ENCODE measurements around the gene PTPRZ1. TPM values are rescaled to one million over a fixed set of nuclear protein-coding genes. Genes with fewer than 3 reads are reported as not detected.

PTPRZ1 gene
- polyA plus RNA-seq, 1 of the 3 experiments (the other 2 are of a cell fraction): not detected

DNA sequence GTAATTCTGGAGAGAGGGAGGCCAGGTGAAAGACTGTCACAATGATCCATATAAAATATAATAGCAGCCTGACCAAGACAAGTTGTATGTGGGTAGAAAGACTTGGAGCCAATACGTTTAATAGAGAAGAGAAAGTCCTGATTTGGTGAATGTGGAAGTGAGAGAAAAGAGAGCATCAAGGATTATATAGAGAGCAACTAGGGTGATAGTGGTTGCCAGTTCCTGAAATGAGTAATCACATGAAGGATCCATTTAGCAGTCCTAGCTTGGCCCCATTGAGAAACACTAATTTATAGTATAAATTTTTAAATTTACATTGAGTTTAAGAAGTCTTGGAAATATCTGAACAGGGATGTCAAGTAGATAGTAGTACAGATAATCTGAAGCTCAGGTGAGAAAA is 197.1 kb downstream of the PTPRZ1 start (continued):
- TF ChIP-seq POLR2AphosphoS5 (IDR thresholded peaks at IDR 0.05; ENCODE audit: low read depth, low read length) (no peak), RCOR1 (IDR thresholded peaks at IDR 0.05; ENCODE audit: low read length) (no peak), EP300 (IDR thresholded peaks at IDR 0.05; ENCODE audit: borderline replicate concordance in 1 of 2, low read depth in 1 of 2, low read length in 1 of 2) (no peak), NFIC (IDR thresholded peaks at IDR 0.05; ENCODE audit: borderline replicate concordance) (no peak), RAD21 (IDR thresholded peaks at IDR 0.05; ENCODE audit: low read length) (no peak)
- TF ChIP-seq, protein P1, sequence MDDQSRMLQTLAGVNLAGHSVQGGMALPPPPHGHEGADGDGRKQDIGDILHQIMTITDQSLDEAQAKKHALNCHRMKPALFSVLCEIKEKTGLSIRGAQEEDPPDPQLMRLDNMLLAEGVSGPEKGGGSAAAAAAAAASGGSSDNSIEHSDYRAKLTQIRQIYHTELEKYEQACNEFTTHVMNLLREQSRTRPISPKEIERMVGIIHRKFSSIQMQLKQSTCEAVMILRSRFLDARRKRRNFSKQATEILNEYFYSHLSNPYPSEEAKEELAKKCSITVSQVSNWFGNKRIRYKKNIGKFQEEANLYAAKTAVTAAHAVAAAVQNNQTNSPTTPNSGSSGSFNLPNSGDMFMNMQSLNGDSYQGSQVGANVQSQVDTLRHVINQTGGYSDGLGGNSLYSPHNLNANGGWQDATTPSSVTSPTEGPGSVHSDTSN (IDR thresholded peaks at IDR 0.05): no peak

DNA sequence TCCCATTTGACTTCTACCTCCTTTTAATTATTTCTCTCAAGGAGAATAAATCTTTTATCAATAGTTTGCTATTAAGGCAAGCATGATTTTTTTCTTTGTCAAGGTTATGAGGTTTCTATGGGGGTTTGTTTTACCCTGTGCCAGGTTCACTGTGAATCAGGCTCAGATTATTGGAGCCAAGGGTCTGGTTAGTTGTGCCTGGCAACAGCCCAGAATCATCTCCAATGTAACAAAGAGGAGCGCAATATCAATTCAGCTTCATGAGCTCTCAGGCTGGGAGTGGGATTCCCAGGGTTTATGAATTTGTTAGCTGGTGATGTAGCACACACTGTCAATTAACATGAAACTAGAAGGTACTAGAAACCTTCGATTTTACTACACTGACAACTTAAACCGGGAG is 197.9 kb downstream of the PTPRZ1 start:
- 4% methylated on average over 3 of the region's 3 CpGs for WGBS (ENCODE audit: low lambda C conversion rate)
- Histone ChIP-seq H3K27ac (ENCODE audit: low read depth in 2 of 2, low read length in 1 of 2) (no peak overlapping the region), H3K79me2 (ENCODE audit: insufficient read depth) (no peaks in the 10 kb centered on the region), H3K36me3 (replicated peaks in 1 of 2; ENCODE audit: control insufficient read depth in 1 of 2, insufficient read depth in 2 of 2, low read length in 1 of 2) (no peaks in the 10 kb centered on the region), H3K4me3 (ENCODE audit: low read depth in 2 of 2, low read length in 1 of 2) (no peak overlapping the region), H3F3A (replicated peaks; ENCODE audit: insufficient read depth) (no peaks in the 10 kb centered on the region), H2AFZ (ENCODE audit: low read depth) (no peak overlapping the region), H3K4me1 (ENCODE audit: control insufficient read depth in 1 of 2, insufficient read depth in 2 of 2, low read depth in 1 of 2, low read length in 1 of 2) (no peaks in the 10 kb centered on the region), H3K9ac (no peak overlapping the region), H3K9me3 (no peaks in the 10 kb centered on the region), H3K9me2 (no peaks in the 10 kb centered on the region), H3K4me2 (no peak overlapping the region), H3K27me3 (ENCODE audit: insufficient read depth) (no peaks in the 10 kb centered on the region; the same call in 1 of the 2 replicates), H4K20me1 (ENCODE audit: insufficient read depth) (no peaks in the 10 kb centered on the region)
- no peak for DNase-seq
- POLR2A ChIA-PET: no interaction called here
- TF ChIP-seq RAD21 (IDR thresholded peaks at IDR 0.05; ENCODE audit: low read length): no peak
- TF ChIP-seq, protein P1 (IDR thresholded peaks at IDR 0.05): no peak
- no peak for TF ChIP-seq MEF2A (IDR thresholded peaks at IDR 0.05; ENCODE audit: borderline replicate concordance, low read depth)
- no peak for TF ChIP-seq NFIC (IDR thresholded peaks at IDR 0.05; ENCODE audit: borderline replicate concordance)
- TF ChIP-seq, protein P2, sequence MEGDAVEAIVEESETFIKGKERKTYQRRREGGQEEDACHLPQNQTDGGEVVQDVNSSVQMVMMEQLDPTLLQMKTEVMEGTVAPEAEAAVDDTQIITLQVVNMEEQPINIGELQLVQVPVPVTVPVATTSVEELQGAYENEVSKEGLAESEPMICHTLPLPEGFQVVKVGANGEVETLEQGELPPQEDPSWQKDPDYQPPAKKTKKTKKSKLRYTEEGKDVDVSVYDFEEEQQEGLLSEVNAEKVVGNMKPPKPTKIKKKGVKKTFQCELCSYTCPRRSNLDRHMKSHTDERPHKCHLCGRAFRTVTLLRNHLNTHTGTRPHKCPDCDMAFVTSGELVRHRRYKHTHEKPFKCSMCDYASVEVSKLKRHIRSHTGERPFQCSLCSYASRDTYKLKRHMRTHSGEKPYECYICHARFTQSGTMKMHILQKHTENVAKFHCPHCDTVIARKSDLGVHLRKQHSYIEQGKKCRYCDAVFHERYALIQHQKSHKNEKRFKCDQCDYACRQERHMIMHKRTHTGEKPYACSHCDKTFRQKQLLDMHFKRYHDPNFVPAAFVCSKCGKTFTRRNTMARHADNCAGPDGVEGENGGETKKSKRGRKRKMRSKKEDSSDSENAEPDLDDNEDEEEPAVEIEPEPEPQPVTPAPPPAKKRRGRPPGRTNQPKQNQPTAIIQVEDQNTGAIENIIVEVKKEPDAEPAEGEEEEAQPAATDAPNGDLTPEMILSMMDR (IDR thresholded peaks at IDR 0.05): no peak
- CTCF ChIA-PET: no interaction called here

DNA sequence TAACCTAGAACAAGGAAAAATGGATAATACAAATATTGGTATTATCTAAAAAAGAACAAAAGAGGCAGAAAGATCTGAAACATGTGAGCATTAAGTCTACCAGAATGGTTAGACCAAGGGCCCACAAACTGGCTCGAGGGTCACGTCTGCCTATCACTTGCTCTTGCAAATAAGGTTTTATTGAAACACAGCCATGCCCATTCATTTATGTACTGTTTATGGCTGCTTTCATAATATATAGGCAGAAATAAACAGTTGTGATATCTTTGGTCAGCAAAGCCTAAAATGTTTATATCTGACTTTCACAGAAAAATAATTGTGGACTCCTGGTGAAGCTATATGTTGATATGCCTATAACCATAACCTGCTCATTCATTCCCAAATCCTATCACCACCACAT is 199.3 kb downstream of the PTPRZ1 start:
- H3K9me3 ChIP-seq: no peaks in the 10 kb centered on the region
- no peaks in the 10 kb centered on the region for H3K4me1 ChIP-seq (ENCODE audit: control insufficient read depth in 1 of 2, insufficient read depth in 2 of 2, low read depth in 1 of 2, low read length in 1 of 2)
- no peaks in the 10 kb centered on the region for H3K36me3 ChIP-seq (replicated peaks in 1 of 2; ENCODE audit: control insufficient read depth in 1 of 2, insufficient read depth in 2 of 2, low read length in 1 of 2)
- no peaks in the 10 kb centered on the region for H3F3A ChIP-seq (replicated peaks; ENCODE audit: insufficient read depth)
- H4K20me1 ChIP-seq (ENCODE audit: insufficient read depth): no peaks in the 10 kb centered on the region
- H3K4me3 ChIP-seq (ENCODE audit: low read depth in 2 of 2, low read length in 1 of 2): no peak overlapping the region
- ChIA-PET POLR2A (no interaction called here), CTCF (interaction anchor here (1.2 to 1.5 kb wide), 2 partner anchors 21 to 78 kb away, joined by 4 to 5 read pairs; no protein-coding TSS in a partner anchor)
- H3K27me3 ChIP-seq (ENCODE audit: insufficient read depth): no peaks in the 10 kb centered on the region
- no peak overlapping the region for H2AFZ ChIP-seq (ENCODE audit: low read depth)
- WGBS (ENCODE audit: low lambda C conversion rate): 2% methylated on average over 2 of the region's 2 CpGs
- H3K79me2 ChIP-seq (ENCODE audit: insufficient read depth): no peaks in the 10 kb centered on the region
- H3K27ac ChIP-seq (ENCODE audit: low read depth in 2 of 2, low read length in 1 of 2): no peak overlapping the region
- H3K9ac ChIP-seq: no peak overlapping the region
- no peaks in the 10 kb centered on the region for H3K9me2 ChIP-seq
- H3K4me2 ChIP-seq: no peak overlapping the region
- no peak for DNase-seq
- no peak for TF ChIP-seq NFIC (IDR thresholded peaks at IDR 0.05; ENCODE audit: borderline replicate concordance)
- no peak for TF ChIP-seq ELF1 (IDR thresholded peaks at IDR 0.05)
- TF ChIP-seq TAF1 (IDR thresholded peaks at IDR 0.05; ENCODE audit: borderline replicate concordance, low read depth, low read length): no peak
- no peak for TF ChIP-seq RFX5 (IDR thresholded peaks at IDR 0.05; ENCODE audit: low read length)
- TF ChIP-seq SIN3A (IDR thresholded peaks at IDR 0.05; ENCODE audit: borderline replicate concordance, low read depth, low read length): no peak
- no peak for TF ChIP-seq TEAD4 (IDR thresholded peaks at IDR 0.05; ENCODE audit: borderline replicate concordance, insufficient read depth)
- TF ChIP-seq, protein P3, sequence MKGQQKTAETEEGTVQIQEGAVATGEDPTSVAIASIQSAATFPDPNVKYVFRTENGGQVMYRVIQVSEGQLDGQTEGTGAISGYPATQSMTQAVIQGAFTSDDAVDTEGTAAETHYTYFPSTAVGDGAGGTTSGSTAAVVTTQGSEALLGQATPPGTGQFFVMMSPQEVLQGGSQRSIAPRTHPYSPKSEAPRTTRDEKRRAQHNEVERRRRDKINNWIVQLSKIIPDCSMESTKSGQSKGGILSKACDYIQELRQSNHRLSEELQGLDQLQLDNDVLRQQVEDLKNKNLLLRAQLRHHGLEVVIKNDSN (IDR thresholded peaks at IDR 0.05; ENCODE audit: borderline replicate concordance, low read depth): no peak
- TF ChIP-seq YY1 (IDR thresholded peaks at IDR 0.05; ENCODE audit: low read depth): no peak
- no peak for TF ChIP-seq SMC3 (IDR thresholded peaks at IDR 0.05; ENCODE audit: low read depth, low read length)
- TF ChIP-seq, protein P2 (IDR thresholded peaks at IDR 0.05): no peak
- TF ChIP-seq, protein P4, sequence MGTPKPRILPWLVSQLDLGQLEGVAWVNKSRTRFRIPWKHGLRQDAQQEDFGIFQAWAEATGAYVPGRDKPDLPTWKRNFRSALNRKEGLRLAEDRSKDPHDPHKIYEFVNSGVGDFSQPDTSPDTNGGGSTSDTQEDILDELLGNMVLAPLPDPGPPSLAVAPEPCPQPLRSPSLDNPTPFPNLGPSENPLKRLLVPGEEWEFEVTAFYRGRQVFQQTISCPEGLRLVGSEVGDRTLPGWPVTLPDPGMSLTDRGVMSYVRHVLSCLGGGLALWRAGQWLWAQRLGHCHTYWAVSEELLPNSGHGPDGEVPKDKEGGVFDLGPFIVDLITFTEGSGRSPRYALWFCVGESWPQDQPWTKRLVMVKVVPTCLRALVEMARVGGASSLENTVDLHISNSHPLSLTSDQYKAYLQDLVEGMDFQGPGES (IDR thresholded peaks at IDR 0.05; ENCODE audit: low read depth, low read length): no peak
